GM23338 (cell line): Measurements from ENCODE around the gene ING5.

Experiments
- CREB1 ChIP-seq: fragments of 250-450 bp; sonication (Bioruptor Pico); IDR thresholded peaks from 2 replicates; pipeline ENCODE4 v1.5.0; 2020; ENCODE audit warnings: low read depth, mild to moderate bottlenecking, moderate library complexity
- CTCF ChIP-seq, 2 experiments: fragments of 200-600 bp in 1 of 2; sonication (generic) in 1 of 2; conservative IDR thresholded peaks; 2 replicates each; pipeline versions ENCODE4 v1.5.1 to v1.6.1; 2016 to 2017; ENCODE audit warnings: antibody characterized with exemption in 2 of 2, low read depth in 2 of 2, mild to moderate bottlenecking in 2 of 2, moderate library complexity in 1 of 2
- EZH2 ChIP-seq: fragments of 200-600 bp; sonication (generic); IDR thresholded peaks from one replicate; pipeline ENCODE4 v1.8.0; 2017; ENCODE audit warnings: antibody characterized with exemption, mild to moderate bottlenecking, low read depth; ENCODE audit not compliant: unreplicated experiment
- EZH2phosphoT487 ChIP-seq: fragments of 200-600 bp; sonication (generic); IDR thresholded peaks from one replicate; pipeline ENCODE4 v1.8.1; 2018; ENCODE audit warnings: antibody characterized with exemption; ENCODE audit not compliant: unreplicated experiment
- JUNB ChIP-seq: IDR thresholded peaks from one replicate; pipeline ENCODE4 v1.6.1; 2016; ENCODE audit warnings: antibody characterized with exemption; ENCODE audit not compliant: unreplicated experiment
- NANOG ChIP-seq: IDR thresholded peaks from 2 replicates; pipeline ENCODE4 v1.6.1; 2016; ENCODE audit warnings: antibody characterized with exemption, borderline replicate concordance
- POLR2AphosphoS5 ChIP-seq: IDR thresholded peaks from 2 replicates; pipeline ENCODE4 v1.6.1; 2016; ENCODE audit warnings: antibody characterized with exemption, low read depth
- REST ChIP-seq: IDR thresholded peaks from one replicate; pipeline ENCODE4 v1.6.1; 2018; ENCODE audit warnings: antibody characterized with exemption; ENCODE audit not compliant: unreplicated experiment

DNA sequence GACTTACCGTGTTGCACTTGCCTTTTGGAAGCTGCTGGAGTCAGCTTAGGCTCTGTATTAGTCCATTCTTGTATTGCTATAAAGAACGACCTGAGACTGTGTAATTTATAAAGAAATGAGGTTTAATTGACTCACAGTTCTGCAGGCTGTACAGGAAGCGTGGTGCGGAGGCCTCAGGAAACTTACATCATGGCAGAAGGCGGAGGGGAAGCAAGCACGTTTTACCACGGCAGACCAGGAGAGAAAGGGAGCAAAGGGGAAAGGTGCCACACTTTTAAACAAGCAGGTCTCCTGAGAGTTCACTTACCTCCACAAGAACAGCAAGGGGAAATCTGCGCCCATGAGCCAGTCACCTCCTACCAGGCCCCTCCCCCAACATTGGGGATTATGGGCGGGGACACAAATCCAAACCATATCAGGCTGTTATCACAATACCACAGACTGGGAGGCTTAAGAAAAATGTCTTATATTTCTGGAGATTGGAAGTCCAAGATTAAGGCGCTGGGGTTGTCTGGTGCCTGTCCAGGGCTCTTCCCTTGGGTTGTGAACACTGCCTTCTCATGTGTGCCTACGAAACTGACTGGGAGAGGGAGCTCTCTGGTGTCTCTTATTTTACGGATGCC is 28.9 kb downstream of the ING5 start:
- no peak for TF ChIP-seq CTCF (conservative IDR thresholded peaks at IDR 0.05; ENCODE audit: low read depth in 2 of 2)
- TF ChIP-seq EZH2, result no peak
- TF ChIP-seq POLR2AphosphoS5, result no peak
- TF ChIP-seq EZH2phosphoT487, result no peak
- no peak for TF ChIP-seq REST
- no peak for TF ChIP-seq JUNB
- TF ChIP-seq CREB1 (CRISPR knock-in tag), result no peak
- TF ChIP-seq NANOG, result no peak
